Esophagus muscularis mucosa (tissue), 4 donors: ENCODE measurements around the gene CCDC196.

Experiments
- EP300 ChIP-seq: sonication (generic); formaldehyde crosslinking; IDR thresholded peaks from one replicate; pipeline ENCODE4 v1.6.1; 2017; ENCODE audit warnings: antibody characterized with exemption
- POLR2A ChIP-seq: fragments of 450-650 bp; IDR thresholded peaks from one replicate; pipeline ENCODE4 v1.6.1; 2017; ENCODE audit warnings: antibody characterized with exemption, moderate library complexity, mild to moderate bottlenecking, low read depth
- POLR2AphosphoS5 ChIP-seq, 2 donors: sonication (generic); formaldehyde crosslinking; IDR thresholded peaks; one replicate each; pipeline ENCODE4 v1.6.1; 2017; ENCODE audit warnings: antibody characterized with exemption in 2 of 2
- TF ChIP-seq, protein P1 (sequence below), 3 experiments: fragments of 200-600 bp in 2 of 3; fragments of 450-650 bp in 1 of 3; sonication (generic) in 2 of 3; IDR thresholded peaks; one replicate each; pipeline ENCODE4 v1.5.1; 2017 to 2019; ENCODE audit warnings: antibody characterized with exemption in 3 of 3, mild to moderate bottlenecking in 2 of 3, moderate library complexity in 1 of 3

DNA sequence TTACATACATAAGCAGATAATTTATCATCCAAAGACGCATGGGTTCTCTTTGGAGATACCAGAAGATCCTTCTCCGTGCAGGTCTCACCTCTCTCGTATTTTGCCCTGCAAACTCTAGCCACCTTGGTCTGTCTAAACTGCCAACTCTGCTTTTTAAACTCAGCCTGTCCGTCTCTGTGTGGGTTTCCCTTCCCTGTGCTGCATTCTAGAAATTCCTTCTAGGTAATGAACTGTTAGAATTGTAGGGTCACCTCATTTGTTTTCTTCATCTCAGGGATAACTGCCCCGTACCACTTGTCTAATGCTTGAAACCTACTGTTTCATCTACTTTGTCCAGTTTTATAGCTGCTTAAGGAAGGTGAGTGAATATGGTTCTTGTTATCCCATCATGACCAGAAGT lies 45.4 kb upstream of the CCDC196 start:
- TF ChIP-seq, protein P1, sequence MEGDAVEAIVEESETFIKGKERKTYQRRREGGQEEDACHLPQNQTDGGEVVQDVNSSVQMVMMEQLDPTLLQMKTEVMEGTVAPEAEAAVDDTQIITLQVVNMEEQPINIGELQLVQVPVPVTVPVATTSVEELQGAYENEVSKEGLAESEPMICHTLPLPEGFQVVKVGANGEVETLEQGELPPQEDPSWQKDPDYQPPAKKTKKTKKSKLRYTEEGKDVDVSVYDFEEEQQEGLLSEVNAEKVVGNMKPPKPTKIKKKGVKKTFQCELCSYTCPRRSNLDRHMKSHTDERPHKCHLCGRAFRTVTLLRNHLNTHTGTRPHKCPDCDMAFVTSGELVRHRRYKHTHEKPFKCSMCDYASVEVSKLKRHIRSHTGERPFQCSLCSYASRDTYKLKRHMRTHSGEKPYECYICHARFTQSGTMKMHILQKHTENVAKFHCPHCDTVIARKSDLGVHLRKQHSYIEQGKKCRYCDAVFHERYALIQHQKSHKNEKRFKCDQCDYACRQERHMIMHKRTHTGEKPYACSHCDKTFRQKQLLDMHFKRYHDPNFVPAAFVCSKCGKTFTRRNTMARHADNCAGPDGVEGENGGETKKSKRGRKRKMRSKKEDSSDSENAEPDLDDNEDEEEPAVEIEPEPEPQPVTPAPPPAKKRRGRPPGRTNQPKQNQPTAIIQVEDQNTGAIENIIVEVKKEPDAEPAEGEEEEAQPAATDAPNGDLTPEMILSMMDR (IDR thresholded peaks at IDR 0.05), result no peak
- TF ChIP-seq EP300 (no peak), POLR2A (no peak), POLR2AphosphoS5 (IDR thresholded peaks at IDR 0.05) (no peak)
